ENCODE measurements around the gene MGRN1. TPM values are rescaled to one million over a fixed set of nuclear protein-coding genes. Genes with fewer than 3 reads are reported as not detected.

Gene MGRN1
- total RNA-seq, 1 experiment from 2014 or later: 72.3 TPM

Small RNA genes lying within 50 kb of the gene (microRNA-seq; reads per million reads assigned to microRNA genes)
- gene MIR6769A: 1.1 reads per million

Other genes with a start within 250 kb of the MGRN1 start
- 23.1 and 33.4 TPM in 2 replicates for gene CORO7, start 208.2 kb upstream of the MGRN1 start, total RNA-seq (2022)
- 77.1 and 79.6 TPM in 2 replicates for gene DNAJA3, start 199.0 kb upstream of the MGRN1 start, total RNA-seq (2022)
- 68.3 and 71.1 TPM in 2 replicates for gene NMRAL1, start 150.2 kb upstream of the MGRN1 start, total RNA-seq (2022)
- 35.7 and 36.7 TPM in 2 replicates for gene HMOX2, start 148.4 kb upstream of the MGRN1 start, total RNA-seq (2022)
- 45.0 and 51.7 TPM in 2 replicates for gene CDIP1, start 86.1 kb upstream of the MGRN1 start, total RNA-seq (2022)
- 0.11 and 0.19 TPM in 2 replicates for gene C16orf96, start 68.5 kb upstream of the MGRN1 start, total RNA-seq (2022)
- gene UBALD1, start 9.9 kb upstream of the MGRN1 start, total RNA-seq (2022): 32.4 and 36.2 TPM in 2 replicates
- 27.9 and 31.3 TPM in 2 replicates for gene NUDT16L1, start 68.7 kb downstream of the MGRN1 start, total RNA-seq (2022)
- 27.4 and 28.1 TPM in 2 replicates for gene ANKS3, start 109.4 kb downstream of the MGRN1 start, total RNA-seq (2022)
- gene DNAAF8, start 109.7 kb downstream of the MGRN1 start, total RNA-seq (2022): 0.54 TPM in 1 of 2 replicates, not detected in the other
- 12.9 and 13.3 TPM in 2 replicates for gene ZNF500, start 142.3 kb downstream of the MGRN1 start, total RNA-seq (2022)
- not detected in 2 replicates for gene SEPTIN12, start 163.5 kb downstream of the MGRN1 start, total RNA-seq (2022)
- gene SMIM22, start 170.5 kb downstream of the MGRN1 start, total RNA-seq (2022): not detected in 2 replicates
- 18.2 and 19.0 TPM in 2 replicates for gene ROGDI, start 177.8 kb downstream of the MGRN1 start, total RNA-seq (2022)
- 112 and 117 TPM in 2 replicates for gene GLYR1, start 222.5 kb downstream of the MGRN1 start, total RNA-seq (2022)
- 31.5 and 37.9 TPM in 2 replicates for gene UBN1, start 222.7 kb downstream of the MGRN1 start, total RNA-seq (2022)